A204.1 (cell line): Measurements from ENCODE around the gene ZC3HAV1L.
"Not testable (repeated sequence)": the region's sequence is repeated elsewhere in the genome, so short reads cannot be mapped to it uniquely, and the experiment has no call there.

Source experiments
- FAIRE-seq: peaks from 2 replicates; lab custom pipeline; 2012; peaks lifted over from hg19 to GRCh38; lab: Jason Lieb, UNC

The ZC3HAV1L gene

GRCh38 chr7:139035586-139036353, at the start of gene ZC3HAV1L:
Gene ZC3HAV1L (minus strand): TSS chr7:139036042. CDS start chr7:139036017, 25 bp downstream.
- FAIRE-seq: no peak

- no peak for FAIRE-seq
Measured at GRCh38 chr7:139084709-139085108, 48.9 kb upstream of the ZC3HAV1L start.

DNA sequence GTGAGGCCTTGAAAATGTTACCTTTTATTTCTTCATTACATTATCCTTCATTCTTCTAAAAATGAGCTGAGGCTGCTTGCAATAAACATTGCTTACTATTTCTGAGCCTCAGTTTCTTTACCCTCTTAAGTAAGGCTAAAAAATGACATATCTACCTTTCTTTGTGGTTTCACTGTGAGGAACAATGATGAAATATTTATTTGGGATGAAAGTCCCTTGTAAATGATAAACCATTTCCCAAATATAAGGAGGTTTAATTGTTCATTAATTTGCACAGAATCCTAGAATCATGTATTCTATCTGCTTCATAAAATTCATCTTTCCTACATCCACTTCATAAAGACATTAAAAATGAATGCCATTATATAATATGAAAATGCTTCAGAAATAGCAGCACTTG, 45.7 kb upstream of the ZC3HAV1L start:
- FAIRE-seq: no peak

- FAIRE-seq: no peak
Measured at GRCh38 chr7:139080905-139081304, 45.1 kb upstream of the ZC3HAV1L start.

GRCh38 chr7:139079861-139080260, 44.0 kb upstream of the ZC3HAV1L start:
- FAIRE-seq: no peak

GRCh38 chr7:139078911-139079310, 43.1 kb upstream of the ZC3HAV1L start:
- FAIRE-seq: no peak

GRCh38 chr7:139078399-139078798, 42.6 kb upstream of the ZC3HAV1L start:
- FAIRE-seq: no peak

GRCh38 chr7:139077706-139078105, 41.9 kb upstream of the ZC3HAV1L start:
- FAIRE-seq: not testable (repeated sequence)

DNA sequence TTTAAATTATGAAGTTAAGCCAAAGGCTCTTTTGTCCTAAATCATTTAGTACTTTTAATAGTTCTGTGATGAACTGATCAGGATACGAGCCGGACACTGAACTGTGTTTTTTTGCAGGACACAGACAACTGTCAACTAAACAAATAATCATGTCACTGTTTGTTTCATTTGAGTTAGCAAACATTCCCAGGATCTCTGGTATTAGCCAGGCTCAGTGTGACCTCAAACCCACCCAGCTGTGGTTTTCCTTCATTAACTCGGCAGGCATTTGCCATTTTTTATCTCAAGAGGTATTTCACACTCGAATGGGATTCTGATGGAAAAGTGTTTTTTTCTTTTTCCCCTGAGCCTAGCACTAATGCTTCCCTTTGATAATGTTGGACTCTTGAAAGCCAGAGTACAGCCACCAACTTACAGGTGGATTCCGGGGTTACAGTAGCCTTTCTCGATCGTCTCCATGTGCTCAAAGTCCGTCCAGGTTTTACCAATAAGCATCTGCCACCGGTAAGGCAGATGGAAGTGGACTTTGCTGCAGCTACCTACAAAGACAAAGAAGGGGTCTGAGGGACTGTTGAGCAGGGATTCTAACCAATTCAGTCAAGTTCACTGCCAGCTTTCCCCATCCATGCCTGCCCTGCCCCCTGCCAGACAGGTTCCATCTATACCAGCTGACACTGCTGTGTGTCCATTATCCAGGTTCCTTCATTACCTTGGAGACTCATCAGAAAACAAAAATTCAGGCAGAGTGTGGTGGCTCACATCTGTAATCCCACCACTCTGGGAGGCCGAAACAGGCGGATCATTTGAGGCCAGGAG, 40.2 kb upstream of the ZC3HAV1L start:
- no peak for FAIRE-seq

GRCh38 chr7:139075031-139075652, 39.3 kb upstream of the ZC3HAV1L start:
- peak; percentile 95 for FAIRE-seq

DNA sequence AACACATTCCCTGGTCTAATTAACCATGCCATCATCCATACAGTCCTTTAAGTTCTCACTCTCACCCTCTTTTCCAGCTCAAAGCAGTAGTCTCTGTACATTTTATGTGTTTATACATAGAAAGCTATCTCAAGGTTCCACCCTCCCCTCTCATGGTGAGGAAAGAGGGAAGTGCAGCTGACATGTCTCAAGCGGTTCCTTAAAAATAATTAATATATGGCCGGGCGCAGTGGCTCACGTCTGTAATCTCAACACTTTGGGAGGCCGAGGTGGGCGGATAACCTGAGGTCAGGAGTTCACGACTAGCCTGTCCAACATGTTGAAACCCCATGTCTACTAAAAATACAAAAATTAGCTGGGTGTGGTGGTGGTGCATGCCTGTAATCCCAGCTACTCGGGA, 37.0 kb upstream of the ZC3HAV1L start:
- no peak for FAIRE-seq

DNA sequence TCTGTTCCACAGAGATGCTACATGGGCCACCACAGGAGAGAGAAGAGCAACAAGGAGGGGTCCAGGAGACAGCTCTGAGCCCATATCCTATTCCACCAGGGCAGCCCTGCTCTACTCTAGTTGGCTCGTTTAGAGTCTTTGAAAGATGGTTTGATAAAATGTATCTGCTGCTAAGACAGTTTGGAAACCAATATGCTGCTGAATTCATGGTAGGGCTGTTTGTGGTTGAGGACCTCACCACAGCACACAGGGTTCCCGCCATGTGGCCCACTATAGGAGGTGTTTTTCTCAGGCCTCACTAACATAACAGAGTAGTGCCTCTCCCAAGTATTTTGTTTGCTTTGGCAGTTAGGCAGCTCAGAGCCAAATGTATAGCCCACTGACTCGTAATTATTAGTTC, 35.8 kb upstream of the ZC3HAV1L start:
- no peak for FAIRE-seq

DNA sequence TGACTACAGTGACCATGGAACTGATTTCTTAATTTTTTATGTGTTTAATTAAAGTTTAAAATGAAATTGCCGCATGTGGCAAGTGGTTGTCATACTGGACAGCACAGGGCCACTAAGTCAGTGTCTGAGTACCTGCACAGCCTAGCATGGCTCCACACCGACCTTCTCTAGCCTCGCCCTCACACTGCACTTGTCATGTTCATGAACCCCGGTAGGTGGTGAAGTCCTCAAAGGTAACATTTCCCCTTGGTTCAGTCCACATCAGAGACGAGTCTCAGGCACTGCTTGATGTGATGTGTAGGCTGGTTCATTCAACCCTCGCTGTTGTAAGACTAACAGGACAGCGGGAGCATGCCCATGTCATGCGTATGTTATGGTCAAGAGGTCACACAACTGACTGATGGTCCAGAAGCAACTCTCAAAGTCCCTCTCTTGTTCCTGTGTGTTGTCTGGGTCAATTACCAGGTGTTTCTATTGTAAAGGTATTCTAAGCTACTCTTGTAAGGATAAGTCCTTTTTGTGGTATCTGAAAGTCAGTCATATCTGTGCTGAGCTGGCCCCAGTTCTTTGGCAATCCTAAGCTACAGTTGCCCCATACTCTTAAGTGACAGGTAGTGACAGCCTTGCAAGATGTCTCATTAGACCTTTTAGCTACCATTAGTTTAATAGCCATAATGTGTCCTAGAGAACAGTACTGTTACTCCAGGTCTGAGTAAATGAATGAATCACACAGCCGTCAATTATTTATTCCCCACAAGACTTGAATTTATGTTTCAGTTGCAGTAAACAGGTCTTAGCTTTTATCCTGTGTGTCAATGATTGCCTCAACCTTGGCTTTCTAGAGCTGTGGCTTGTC, 32.9 kb upstream of the ZC3HAV1L start:
- no peak for FAIRE-seq

- FAIRE-seq: no peak
Measured at GRCh38 chr7:139066315-139066714, 30.5 kb upstream of the ZC3HAV1L start.

GRCh38 chr7:139065323-139065722, 29.5 kb upstream of the ZC3HAV1L start:
- no peak for FAIRE-seq

- FAIRE-seq: no peak
Measured at GRCh38 chr7:139061416-139061815, 25.6 kb upstream of the ZC3HAV1L start.

- FAIRE-seq: no peak
Measured at GRCh38 chr7:139060695-139061237, 24.9 kb upstream of the ZC3HAV1L start.

DNA sequence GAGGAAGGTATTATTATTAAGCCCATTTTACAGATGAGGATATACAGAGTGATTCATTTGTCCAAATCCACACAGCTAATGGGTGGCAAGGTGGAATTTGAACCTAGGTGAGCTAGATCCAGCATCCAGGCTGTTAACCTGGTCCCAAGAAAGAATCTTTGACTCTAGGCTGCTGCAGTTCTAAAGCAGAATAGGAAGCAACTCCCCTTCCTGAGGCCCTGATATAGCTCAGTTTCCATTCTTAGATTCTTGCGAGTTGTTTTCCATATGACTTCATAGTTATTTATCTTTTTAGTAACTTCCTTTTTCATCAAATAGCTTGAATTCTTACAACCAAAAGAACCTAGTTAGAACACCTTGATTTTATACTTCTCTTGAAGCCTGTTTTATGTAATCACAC, 24.1 kb upstream of the ZC3HAV1L start:
- FAIRE-seq: no peak

DNA sequence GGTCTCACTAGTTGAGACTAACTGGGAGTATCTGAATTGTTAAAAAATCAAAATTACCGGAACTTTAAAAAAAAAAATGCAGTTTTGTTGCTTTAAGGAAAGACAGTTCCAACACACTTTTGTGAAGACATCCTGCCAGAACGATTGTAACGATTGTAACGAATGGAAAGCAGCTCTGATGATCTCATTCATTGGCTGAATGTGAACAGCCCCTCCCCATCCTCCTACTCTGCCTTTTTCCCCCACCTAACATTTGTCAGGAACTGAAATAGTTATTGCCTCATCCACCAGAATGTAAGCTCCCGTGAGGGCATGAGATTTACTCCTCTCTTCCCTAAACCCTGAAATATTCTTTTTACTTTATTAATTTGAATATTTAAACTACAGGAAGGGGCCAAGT, 23.1 kb upstream of the ZC3HAV1L start:
- FAIRE-seq: no peak

DNA sequence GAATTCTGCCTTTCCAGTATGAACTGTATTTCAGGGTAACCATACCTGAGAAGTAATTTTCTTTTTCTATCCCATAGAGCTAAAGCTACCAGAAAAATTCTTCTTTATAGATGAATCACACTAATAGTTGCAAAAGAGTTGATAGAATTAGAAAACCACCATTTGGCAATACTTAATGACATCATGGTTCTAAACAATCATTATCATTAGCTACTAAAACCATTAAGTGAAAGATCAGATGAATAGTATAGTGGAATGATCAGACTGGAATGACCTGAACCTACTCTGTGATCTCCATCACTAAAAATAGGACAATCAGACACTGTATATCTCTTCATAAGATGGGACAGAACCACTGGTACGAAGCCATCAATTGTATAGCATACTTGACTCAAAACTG, 19.8 kb upstream of the ZC3HAV1L start:
- no peak for FAIRE-seq

GRCh38 chr7:139054656-139055055, 18.8 kb upstream of the ZC3HAV1L start:
- not testable (repeated sequence) for FAIRE-seq

DNA sequence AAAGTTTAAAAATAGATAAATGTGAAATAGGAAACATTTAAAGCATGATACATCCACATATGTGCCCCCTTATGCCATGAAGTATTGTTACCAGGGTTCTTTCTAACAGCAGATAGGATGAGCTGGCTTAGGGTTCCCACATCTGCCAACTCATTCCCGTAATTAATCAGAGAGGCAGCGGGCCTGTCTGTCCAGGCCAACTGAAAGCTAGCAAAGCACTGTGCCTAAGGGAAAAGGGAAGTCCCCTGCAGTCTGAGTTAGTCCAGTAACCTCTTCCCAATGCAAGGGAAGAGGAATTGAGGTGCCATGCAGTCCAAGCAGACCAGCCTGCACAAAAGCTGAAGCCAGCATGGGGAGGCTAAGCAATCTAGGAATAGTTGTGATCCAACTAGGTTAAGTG, 18.3 kb upstream of the ZC3HAV1L start:
- FAIRE-seq: no peak
